ENCODE data around the gene PLEKHM3.
"Not testable (repeated sequence)": the region's sequence is repeated elsewhere in the genome, so short reads cannot be mapped to it uniquely, and the experiment has no call there.

PLEKHM3 gene

GRCh38 chr2:207819839-207820784, 205.2 kb downstream of the PLEKHM3 start:
- no peak for ATAC-seq

- ATAC-seq = no peak
Measured at GRCh38 chr2:207819021-207819797, 206.1 kb downstream of the PLEKHM3 start.

GRCh38 chr2:207816546-207816945, 208.8 kb downstream of the PLEKHM3 start:
- ATAC-seq = no peak

GRCh38 chr2:207815254-207815653, 210.1 kb downstream of the PLEKHM3 start:
- ATAC-seq = no peak

GRCh38 chr2:207813942-207814341, 211.4 kb downstream of the PLEKHM3 start:
- ATAC-seq = no peak

DNA sequence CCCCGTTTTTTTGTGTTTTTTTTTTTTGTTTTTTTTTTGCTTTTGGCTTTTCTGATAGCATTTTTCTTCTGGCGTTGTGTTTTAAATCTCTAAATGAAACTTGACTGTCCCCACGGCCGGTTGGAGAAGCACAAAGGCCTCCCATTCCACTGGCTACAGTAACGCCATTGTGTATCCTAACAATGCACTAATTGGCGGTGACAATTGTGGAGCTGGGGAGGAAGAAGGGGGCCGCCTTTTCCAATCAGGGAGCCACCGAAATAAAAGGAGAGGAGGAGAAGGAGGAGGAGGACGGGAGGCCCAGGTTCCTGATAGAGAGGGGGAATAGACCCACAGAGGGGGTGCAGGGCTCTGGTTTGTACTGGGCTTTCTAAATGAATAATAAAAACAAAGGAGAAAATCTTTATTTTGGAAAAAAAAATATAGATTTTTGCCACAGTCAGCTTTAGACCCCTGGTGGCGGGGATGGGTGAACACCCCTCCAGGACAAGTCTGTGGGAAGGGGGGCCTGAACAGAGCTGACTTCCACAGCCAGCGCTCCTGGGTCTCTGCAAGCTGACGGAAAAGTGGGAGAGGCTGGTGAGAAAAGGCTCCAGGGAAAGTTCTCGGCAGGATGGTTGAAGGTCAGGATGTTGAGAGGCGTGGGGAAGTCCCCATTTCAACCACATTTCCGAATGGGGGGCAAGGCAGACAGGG, 212.0 kb downstream of the PLEKHM3 start:
- ATAC-seq = no peak

DNA sequence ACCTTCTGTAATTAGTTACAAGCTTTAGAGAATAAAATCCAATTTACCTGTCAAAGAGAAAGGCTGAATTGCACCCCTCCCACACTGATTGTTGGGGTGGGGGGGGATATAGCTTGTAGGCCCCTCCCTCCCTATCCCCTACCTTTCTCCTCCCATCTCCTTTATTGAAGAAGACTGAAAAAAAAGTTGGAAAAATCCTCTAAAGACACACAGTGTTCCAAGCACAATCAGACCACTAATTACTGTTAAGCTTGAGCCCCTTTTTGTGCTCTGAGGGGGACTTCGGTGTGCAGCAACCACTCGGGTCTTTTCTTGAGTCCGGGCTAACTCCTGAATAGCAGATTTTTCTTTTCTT, 212.6 kb downstream of the PLEKHM3 start:
- ATAC-seq = no peak

GRCh38 chr2:207812058-207812725, 213.1 kb downstream of the PLEKHM3 start:
- no peak for ATAC-seq

GRCh38 chr2:207811658-207812057, 213.7 kb downstream of the PLEKHM3 start:
- not testable (repeated sequence) for ATAC-seq

DNA sequence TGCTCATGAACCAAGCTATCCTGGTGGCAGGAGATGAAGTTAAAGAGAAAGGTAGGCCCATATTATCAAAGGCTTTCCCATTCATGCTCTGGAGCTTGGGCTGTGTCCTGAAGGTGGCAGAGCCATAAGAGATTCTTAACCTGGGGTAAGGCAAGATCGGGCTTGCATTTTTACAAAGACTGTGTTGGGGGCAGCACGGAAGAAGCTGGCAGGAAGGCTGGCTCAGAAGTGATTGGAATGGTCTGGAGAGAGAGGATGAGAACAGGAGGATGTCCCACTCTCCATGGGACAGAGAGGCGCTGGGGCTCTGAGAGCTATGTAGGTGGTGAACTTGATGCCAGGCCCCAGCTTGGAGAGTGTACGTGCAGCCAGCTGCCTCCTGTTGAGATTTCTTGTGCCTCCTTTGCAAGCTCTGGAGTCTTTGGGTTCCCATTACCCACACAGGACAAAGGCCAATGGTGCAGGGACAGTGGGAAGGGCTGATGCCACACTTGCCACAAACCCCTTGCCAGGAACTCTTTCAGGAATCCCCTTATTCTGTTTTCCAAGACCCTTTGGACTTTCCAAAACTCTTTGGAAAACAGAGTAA, 215.0 kb downstream of the PLEKHM3 start:
- ATAC-seq = no peak

GRCh38 chr2:207808119-207808518, 217.2 kb downstream of the PLEKHM3 start:
- no peak for ATAC-seq

DNA sequence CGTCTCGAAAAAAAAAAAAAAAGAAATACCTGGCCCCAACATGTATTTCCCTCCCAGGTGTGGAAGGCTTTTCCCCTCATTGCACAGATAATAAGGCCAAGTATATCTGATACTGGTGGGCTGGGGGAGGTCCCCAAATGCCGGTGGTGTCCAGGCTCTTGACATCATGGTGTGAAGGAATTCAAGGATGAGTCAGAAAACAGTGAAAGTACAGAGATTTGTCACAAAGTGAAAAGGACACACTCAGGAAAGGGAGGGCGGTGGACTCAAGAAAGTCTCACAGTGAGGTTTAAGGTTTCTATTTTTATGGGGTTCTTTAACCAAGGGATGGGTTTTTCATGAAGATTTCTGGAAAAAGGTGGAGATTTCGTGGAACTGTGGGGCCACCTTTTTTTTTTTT, 217.8 kb downstream of the PLEKHM3 start:
- peak in 1 of 2 donors; percentile 20 for ATAC-seq

- no peak for ATAC-seq
Measured at GRCh38 chr2:207805566-207806226, 219.6 kb downstream of the PLEKHM3 start.

- no peak for ATAC-seq
Measured at GRCh38 chr2:207802650-207803049, 222.7 kb downstream of the PLEKHM3 start.

GRCh38 chr2:207801259-207801658, 224.1 kb downstream of the PLEKHM3 start:
- no peak for ATAC-seq

- no peak for ATAC-seq
Measured at GRCh38 chr2:207796585-207797350, 228.6 kb downstream of the PLEKHM3 start.

- no peak for ATAC-seq
Measured at GRCh38 chr2:207792244-207792785, 233.0 kb downstream of the PLEKHM3 start.

DNA sequence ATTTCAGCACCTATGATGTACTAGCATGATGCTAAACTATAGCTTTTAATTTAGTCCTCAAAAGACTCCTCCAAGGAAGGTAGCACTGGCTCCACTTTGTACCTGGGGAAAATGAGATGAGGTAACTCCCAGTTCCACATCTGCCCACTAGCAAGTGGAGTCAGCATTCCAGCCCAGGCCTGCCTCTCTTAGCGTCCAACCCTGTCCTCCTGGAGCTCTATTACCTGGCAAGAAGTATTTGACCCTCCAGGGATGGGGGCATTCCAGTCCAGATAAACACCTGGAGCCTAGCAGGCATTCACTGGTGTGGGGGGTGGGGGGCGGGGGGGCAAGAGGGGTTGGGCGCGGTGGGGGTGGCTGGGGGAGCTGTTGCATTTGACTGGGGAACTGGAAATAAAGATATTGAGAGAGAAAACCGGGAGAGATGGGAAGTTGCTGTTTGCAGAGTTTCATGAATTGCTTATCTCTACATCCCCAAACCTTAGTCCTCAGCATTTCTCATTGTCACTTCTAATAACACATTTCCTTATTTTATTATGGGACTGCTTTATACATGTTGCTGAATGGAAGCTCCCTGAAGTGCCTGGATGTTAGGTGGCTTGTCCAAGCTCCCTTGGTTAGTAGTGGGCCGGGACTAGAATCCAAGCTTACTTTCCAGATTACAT, 233.6 kb downstream of the PLEKHM3 start:
- ATAC-seq = no peak

GRCh38 chr2:207790898-207791297, 234.4 kb downstream of the PLEKHM3 start:
- ATAC-seq = no peak

DNA sequence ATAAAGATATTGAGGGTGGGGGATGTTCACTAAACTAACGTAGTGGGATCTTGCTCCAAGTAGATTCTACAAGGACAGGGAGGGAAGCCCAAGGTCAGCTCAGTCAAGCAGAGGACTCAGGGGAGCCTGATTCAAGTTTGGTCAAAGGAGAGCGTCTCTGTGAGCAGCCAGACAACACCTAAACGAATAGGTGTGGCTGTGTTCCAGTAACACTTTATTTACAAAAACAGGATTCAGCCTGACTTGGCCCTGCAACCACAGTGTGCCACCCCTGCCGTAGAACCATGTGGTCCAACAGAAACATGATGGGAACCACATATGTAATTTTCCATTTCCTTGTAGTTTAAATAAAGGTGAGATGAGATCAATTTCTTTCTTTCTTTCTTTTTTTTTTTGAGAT, 237.5 kb downstream of the PLEKHM3 start:
- ATAC-seq = no peak
